OCI-LY3 (cell line): ENCODE data around the gene RNF166.

ENCODE experiments used
- EZH2phosphoT487 ChIP-seq: fragments of 200-600 bp; shearing (Covaris generic); IDR thresholded peaks from 2 replicates; pipeline ENCODE4 v1.6.1; 2018; ENCODE audit warnings: antibody characterized with exemption, mixed run types, low read depth
- TF ChIP-seq, protein P1 (sequence below): fragments of 200-600, 300-600 bp; sonication (generic); IDR thresholded peaks from 2 replicates; pipeline ENCODE4 v1.5.1; 2014; ENCODE audit warnings: antibody characterized with exemption, low read length, low read depth

DNA sequence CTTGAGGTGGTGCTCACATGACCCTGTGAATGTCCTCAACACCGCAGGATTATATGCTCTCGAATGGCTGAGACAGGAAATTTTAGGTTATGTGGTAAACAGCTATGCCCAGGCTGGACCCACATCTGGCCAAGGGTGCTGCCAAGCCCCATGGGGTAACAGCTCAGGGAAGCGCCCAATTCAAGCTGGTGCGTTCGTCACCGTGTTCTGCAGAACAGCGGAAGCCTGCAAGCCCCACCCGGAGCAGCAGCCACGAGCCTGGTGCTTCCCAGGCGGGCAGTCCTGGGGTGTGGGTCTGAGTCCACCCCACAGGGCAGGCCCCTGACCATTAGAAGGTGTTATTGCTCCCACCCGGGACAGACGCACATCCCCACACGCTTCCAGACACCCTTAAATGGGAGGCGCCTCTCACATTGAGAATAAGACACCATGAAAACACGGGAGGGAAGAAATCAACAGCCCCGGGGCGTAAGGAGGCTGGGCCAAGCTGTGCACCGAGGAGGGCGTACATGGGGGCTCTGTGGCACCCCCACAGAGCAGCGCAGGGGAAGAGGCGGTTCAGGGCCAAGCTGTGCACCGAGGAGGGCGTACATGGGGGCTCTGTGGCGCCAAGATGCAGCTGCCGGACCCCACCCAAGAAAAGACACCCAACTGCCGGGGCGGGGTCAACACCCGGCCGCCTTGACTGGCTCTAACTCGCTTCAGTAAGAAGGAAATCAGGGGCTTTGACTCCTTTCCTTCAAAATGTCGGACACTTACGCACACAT, 52.4 kb downstream of the RNF166 start:
- TF ChIP-seq, protein P1, sequence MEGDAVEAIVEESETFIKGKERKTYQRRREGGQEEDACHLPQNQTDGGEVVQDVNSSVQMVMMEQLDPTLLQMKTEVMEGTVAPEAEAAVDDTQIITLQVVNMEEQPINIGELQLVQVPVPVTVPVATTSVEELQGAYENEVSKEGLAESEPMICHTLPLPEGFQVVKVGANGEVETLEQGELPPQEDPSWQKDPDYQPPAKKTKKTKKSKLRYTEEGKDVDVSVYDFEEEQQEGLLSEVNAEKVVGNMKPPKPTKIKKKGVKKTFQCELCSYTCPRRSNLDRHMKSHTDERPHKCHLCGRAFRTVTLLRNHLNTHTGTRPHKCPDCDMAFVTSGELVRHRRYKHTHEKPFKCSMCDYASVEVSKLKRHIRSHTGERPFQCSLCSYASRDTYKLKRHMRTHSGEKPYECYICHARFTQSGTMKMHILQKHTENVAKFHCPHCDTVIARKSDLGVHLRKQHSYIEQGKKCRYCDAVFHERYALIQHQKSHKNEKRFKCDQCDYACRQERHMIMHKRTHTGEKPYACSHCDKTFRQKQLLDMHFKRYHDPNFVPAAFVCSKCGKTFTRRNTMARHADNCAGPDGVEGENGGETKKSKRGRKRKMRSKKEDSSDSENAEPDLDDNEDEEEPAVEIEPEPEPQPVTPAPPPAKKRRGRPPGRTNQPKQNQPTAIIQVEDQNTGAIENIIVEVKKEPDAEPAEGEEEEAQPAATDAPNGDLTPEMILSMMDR: no peak
- TF ChIP-seq EZH2phosphoT487: no peak
